DOHH2 (cell line): Measurements from ENCODE around the gene CDK15.

Experiments
- CTCF ChIP-seq: fragments of 200-600 bp; sonication (generic); IDR thresholded peaks from one replicate; pipeline ENCODE4 v1.5.1; 2014; ENCODE audit warnings: antibody characterized with exemption, mild to moderate bottlenecking, low read depth, low read length; ENCODE audit not compliant: poor library complexity, severe bottlenecking
- EZH2phosphoT487 ChIP-seq: fragments of 200-600 bp; sonication (generic); IDR thresholded peaks from 2 replicates; pipeline ENCODE4 v1.6.1; 2017; ENCODE audit warnings: borderline replicate concordance, mild to moderate bottlenecking, antibody characterized with exemption, low read length, moderate library complexity, mixed read lengths

GRCh38 chr2:201816657-201817575 is 10.6 kb downstream of the CDK15 start:
- no peak for TF ChIP-seq CTCF
- TF ChIP-seq EZH2phosphoT487: no peak
